ENCODE data around the gene NDST1. TPM values are rescaled to one million over a fixed set of nuclear protein-coding genes. Genes with fewer than 3 reads are reported as not detected.

NDST1 gene
- 56.6 and 89.7 TPM in 2 replicates for polyA plus RNA-seq (2011; rRNA removed)
- polyA minus RNA-seq (2011; rRNA and poly(A)+ RNA removed) = 65.4 and 72.6 TPM in 2 replicates

GRCh38 chr5:150507474-150508276 is at the start of gene NDST1:
Gene NDST1, plus strand, starts transcription at chr5:150508131. Its CDS starts 13,124 bp downstream, at chr5:150521255.
- ChIA-PET POLR2A (no interaction called here), CTCF (interaction anchor here (1.0 to 1.3 kb wide), 2 partner anchors 11 to 33 kb away, joined by 3 read pairs; no protein-coding TSS in a partner anchor)
- Histone ChIP-seq H3K4me3 (ENCODE audit: low read depth, low read length) (no peak within 1 kb of the TSS), H3K27me3 (ENCODE audit: control insufficient read depth, insufficient read depth, low read length) (no peaks in the 10 kb centered on the region), H3K36me3 (ENCODE audit: control insufficient read depth, insufficient read depth, low read length) (0 out of 2 replicates have a peak, but pooled peaks cover 2% of the 10 kb centered on the region)
- DNase-seq (ENCODE audit: low read depth) = no peak
- TF ChIP-seq CTCF (IDR thresholded peaks at IDR 0.05; ENCODE audit: insufficient read depth, low read depth, low read length) = no peak

- Histone ChIP-seq H3K4me3 (ENCODE audit: low read depth, low read length) (no peak overlapping the region; the same call in 1 of the 2 replicates), H3K36me3 (ENCODE audit: control insufficient read depth, insufficient read depth, low read length) (no peaks in the 10 kb centered on the region), H3K27me3 (ENCODE audit: control insufficient read depth, insufficient read depth, low read length) (no peaks in the 10 kb centered on the region)
- ChIA-PET POLR2A (interaction anchor here (0.6 kb wide), 1 partner anchor 9 kb away, joined by 3 read pairs; no protein-coding TSS in a partner anchor), CTCF (interaction anchor here (0.6 to 4.6 kb wide), 40 partner anchors 8 to 320 kb away, joined by 3 to 43 read pairs (median 4); partner anchors contain the start of genes MYOZ3, RBM22 and RPS14)
- peak; percentile 85 for TF ChIP-seq CTCF (IDR thresholded peaks at IDR 0.05; ENCODE audit: insufficient read depth, low read depth, low read length)
- no peak for DNase-seq (ENCODE audit: low read depth)
Measured at GRCh38 chr5:150458802-150459557, 49.0 kb upstream of the NDST1 start.

GRCh38 chr5:150460781-150461180 is 47.1 kb upstream of the NDST1 start:
- H3K4me3 ChIP-seq (ENCODE audit: low read depth, low read length) = no peak overlapping the region
- H3K27me3 ChIP-seq (ENCODE audit: control insufficient read depth, insufficient read depth, low read length) = no peaks in the 10 kb centered on the region
- H3K36me3 ChIP-seq (ENCODE audit: control insufficient read depth, insufficient read depth, low read length) = no peaks in the 10 kb centered on the region
- POLR2A ChIA-PET = no interaction called here
- TF ChIP-seq CTCF (IDR thresholded peaks at IDR 0.05; ENCODE audit: insufficient read depth, low read depth, low read length) = no peak
- CTCF ChIA-PET = interaction anchor here (0.6 to 4.6 kb wide), 10 partner anchors 10 to 386 kb away, joined by 3 to 43 read pairs (median 8); partner anchors contain the start of genes IRGM, RBM22 and RPS14
- no peak for DNase-seq (ENCODE audit: low read depth)

- Histone ChIP-seq H3K27me3 (ENCODE audit: control insufficient read depth, insufficient read depth, low read length) (no peaks in the 10 kb centered on the region), H3K4me3 (ENCODE audit: low read depth, low read length) (no peak overlapping the region), H3K36me3 (ENCODE audit: control insufficient read depth, insufficient read depth, low read length) (no peaks in the 10 kb centered on the region)
- no peak for DNase-seq (ENCODE audit: low read depth)
- TF ChIP-seq CTCF (IDR thresholded peaks at IDR 0.05; ENCODE audit: insufficient read depth, low read depth, low read length) = no peak
- CTCF ChIA-PET = interaction anchor here (1.1 to 4.6 kb wide), 7 partner anchors 63 to 385 kb away, joined by 3 to 43 read pairs (median 6); partner anchors contain the start of gene IRGM
- POLR2A ChIA-PET = no interaction called here
Measured at GRCh38 chr5:150461231-150461630, 46.7 kb upstream of the NDST1 start.

All from BJ (cell line).